SHP77 (cell line): ENCODE results near the gene TRABD.

ENCODE experiments used
- DNase-seq, 2 experiments: peaks; one replicate each; lab custom pipeline; 2025; lab: John Stamatoyannopoulos, UW

Gene TRABD

DNA sequence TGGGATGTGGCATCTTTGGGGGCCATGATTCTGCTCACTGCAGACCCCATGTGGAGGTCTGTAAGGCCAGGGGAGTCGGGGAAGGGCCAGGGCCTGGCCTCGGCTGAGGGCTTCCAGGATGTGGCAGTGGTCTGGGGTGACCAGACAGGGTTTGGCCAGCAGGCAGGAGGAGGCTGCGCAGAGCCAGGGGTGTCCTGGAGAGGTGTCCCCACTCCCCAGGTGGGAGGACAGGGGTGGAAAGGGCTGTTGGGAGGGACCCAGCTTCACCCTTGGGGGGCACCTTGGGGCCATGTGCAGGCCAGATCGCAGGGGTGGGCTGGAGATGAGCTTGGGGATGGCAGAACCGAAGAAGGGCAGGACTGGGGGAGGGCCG is 11.7 kb upstream of the TRABD start:
- DNase-seq: no peak

DNA sequence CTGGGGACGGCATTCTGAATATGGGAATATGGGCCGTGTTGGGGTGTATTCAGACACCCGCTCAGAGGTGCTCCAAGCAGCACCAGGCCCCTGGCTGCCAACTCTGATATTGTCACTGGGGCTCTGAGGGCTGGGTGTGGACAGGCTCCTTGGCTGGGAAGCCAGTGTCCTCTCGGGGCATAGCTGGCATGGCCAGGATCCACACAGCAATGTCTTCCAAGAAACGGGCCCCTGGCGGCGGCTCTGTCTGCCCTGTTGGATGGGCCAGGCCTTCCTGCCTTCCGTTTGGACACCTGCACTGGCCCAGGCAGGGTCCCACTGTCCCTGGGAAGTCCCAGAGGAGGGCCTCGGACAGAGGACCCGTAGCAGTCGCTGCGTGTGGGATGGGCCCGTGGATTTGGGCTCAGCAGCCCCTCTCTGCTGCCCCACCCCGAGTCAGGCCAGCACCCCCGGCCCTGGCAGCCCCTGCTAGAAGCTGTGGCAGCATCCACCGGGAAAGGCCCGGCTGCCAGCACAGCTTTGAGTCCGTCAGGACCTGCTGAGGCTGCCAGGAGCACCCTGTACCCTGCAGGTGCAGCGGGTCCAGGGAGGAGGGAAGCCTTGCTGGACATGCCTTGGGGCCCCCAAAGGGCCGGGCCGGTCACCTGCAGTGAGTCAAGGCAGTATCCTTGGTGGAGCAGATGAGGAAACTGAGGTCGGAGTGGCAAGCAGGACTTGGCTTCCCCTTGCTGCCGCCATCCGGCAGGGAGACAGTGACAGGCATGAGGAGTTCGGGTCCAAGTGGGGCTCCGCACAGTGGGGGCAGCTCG is 11.1 kb upstream of the TRABD start:
- DNase-seq: no peak

GRCh38 chr22:50175191-50175461 is 10.6 kb upstream of the TRABD start:
- DNase-seq: no peak

DNA sequence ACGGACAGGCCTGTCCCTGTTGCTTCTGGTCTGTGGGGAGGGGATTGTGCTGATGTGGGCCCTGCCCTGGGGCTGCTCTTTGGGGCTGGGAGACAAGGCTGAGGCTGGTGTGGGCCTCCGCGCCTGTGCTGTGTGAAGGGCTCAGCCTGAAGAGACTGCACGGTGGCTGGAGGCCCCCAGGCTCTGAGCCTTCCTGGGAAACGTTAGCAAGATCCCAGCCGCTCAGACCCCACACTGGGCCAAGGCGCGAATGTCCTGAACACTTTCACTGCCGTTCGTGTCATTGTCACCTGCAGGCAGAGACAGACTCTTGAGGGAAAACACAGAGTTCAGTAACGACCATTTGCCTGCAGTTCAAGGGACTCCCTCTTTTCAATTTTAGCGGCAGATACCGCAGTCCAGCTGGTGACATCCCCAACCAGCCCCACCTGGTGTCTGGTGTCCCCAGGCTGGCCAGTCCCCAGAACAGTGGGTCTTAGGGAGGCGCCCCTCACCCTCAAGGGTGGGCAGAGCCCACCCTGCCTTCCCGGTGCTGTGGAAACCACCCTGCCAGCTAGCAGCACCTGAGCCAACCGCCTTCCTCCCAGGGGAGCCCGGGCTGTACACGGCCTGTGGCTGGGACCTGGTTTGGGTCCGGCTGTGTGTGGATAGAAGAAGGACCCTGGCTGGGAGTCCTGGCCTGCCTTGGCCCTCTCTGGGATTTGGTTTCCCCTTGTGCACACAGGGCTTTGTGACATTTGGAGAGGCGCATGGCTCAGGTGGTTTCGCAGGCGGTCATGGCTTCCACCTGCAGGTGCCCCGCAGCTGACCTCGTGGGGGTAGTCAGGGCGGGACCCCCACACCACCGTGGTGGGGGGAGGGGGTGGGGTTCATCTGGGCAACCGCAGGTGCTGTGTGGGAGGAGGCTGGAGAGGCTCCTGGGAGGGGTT is 9.5 kb upstream of the TRABD start:
- no peak for DNase-seq

- DNase-seq: no peak
Measured at GRCh38 chr22:50176850-50177536, 8.7 kb upstream of the TRABD start.

DNA sequence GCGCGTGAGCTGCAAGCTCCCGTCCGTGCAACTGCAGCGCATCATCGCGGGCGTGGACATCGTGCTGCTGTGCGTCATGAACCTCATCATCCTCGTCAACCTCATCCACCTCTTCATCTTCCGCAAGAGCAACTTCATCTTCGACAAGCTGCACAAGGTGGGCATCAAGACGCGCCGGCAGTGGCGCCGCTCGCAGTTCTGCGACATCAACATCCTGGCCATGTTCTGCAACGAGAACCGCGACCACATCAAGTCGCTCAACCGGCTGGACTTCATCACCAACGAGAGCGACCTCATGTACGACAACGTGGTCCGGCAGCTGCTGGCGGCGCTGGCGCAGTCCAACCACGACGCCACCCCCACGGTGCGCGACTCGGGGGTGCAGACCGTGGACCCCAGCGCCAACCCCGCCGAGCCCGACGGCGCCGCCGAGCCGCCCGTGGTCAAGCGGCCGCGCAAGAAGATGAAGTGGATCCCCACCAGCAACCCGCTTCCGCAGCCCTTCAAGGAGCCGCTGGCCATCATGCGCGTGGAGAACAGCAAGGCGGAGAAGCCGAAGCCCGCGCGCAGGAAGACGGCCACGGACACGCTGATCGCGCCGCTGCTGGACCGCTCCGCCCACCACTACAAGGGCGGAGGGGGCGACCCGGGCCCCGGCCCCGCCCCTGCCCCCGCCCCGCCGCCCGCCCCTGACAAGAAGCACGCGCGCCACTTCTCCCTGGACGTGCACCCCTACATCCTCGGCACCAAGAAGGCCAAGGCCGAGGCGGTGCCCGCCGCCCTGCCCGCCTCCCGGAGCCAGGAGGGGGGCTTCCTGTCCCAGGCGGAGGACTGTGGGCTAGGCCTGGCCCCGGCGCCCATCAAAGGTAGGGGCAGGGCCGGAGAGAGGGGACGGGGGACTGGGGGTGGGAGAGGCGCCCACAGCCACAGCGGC is 7.9 kb upstream of the TRABD start:
- DNase-seq: no peak

DNA sequence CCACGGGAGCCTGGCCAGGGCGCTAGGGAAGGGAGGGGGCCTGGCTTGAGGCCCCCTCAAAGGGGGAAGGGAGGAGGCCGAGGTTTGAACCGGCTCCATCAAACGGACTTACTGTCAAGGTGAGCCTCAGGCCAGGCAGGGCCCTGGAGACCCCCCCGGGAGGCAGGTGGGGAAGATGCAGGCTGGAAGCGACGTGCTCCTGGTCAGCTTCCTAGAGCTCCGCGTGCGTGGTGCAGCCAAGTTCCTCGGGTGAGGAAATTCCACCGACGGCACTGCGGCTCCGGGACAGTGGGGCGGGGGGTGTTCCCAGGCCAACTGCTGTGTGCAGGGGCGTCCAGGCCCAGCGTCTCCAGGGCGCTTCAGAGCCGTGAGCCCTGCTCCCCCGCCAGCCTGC is 7.2 kb upstream of the TRABD start:
- DNase-seq: no peak

GRCh38 chr22:50178871-50179869 is 6.5 kb upstream of the TRABD start:
- no peak for DNase-seq

- no peak for DNase-seq
Measured at GRCh38 chr22:50179937-50180726, 5.6 kb upstream of the TRABD start.

DNA sequence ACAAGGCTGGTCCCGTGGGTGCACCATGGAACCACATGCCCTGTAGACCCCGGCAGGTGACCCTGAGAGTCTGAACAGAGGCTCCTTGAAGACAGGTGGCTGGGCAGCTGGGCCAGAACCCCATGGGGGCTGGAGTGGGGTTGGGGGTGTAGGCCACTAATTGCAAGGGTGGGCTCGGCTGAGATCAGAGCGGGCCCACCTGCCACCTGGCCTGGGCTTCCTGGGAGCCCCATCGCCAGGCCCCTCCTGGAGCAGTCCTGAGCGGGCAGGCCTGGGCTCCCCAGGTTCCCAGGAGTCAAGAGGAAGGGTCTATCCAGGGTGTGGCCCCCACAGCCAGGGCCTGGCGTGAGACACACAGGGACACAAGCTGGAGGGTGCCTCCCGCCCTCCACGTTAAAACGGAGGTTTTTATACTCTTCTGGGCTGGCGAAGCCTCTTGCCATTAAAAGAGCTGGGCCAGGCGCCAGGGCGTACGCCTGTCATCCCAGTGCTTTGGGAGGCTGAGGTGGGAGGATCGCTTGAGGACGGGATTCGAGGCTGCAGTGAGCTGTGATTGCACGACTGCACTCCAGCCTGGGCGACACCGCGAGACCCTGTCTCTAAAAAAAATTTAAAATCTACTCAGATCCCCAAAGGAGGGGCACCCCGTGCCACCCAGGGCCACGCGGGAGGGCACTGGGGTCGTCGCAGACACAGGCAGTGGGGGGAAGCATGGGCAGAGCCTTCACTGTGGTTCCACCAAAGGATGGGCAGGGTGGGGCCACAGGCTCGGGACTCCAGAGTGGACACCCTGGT is 4.8 kb upstream of the TRABD start:
- no peak for DNase-seq

DNA sequence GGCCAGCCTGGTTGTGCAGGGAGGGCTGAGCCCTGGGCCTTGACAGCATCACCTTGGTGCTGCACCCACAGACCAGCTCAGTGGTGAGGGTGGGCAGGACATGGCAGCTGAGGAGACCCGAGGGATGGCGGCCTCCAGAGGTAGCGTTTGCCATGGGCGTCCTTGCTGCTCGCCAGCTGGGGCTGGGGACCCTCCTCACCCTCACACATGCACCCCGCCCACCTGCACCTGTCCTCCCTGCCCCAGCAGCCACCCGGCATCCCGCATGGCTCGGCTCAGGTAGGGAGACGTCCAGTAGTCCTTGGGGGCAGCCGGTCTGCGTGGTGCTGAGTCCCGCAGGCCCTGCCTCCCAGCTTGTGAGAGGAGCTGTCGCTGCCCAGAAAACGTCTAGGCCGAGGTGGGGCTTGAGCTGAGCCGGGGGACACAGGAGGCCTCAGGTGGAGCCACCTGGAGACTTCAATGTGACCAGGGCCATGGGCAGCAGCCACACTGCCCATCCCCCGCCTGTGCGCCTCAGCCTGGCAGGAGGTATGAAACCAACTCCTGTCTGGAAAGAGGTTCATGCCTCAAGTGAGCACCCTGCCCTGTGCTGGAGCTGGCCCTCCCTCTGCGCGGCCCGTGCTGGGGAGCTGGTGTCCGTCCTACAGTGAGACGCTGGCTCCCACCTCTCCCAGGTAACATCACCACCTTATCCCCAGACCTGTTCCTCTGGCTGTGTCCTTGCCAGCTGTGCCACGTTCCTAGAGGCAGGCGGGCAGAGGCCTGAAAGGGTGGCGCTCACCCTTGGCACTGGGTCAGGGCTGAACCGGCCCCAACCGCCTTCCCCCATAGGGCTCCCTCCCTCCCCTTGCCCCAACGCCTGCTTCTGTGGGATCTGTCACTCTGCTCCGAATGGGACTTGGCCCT is 3.3 kb upstream of the TRABD start:
- no peak for DNase-seq

DNA sequence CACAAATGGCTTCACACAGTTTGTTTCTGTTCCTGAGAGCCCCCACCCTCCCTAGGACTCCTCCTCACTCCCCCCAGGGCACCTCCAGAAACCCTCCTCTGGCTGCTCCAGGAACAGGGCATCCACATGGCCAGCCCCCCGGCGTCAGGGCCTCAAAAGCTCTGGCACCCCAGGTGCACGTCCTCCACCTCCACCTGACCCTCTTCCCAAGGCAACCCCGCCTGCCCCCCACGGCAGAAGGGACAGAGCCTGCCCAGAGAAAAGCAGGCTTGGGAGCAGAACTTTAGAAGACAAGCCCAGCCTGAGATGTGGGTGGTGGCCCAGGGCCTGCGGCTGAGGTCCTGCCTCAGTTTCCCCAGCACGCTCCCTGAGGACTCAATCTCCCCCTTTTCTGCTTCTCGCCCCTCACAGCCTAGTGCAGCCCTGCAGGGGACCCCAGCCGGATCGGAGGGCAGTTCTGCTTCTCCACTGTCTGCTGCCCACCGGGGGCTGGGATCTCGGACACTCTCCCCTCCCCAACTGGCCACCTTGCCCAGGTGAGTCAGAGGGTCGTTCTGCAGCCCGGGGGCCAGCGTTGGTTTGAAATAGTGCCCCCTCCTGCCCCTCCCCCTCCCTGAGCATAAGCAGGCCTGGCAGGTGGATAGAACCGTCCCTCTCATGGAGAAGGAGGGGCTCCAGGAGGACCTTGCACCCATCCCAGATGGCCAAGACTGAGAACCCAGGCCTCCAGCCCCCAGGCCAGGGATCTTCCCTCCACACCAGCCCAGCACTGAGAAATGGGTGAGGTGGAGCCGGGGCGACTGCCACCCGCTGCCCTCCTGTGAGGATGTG is 2.4 kb upstream of the TRABD start:
- DNase-seq: no peak

DNA sequence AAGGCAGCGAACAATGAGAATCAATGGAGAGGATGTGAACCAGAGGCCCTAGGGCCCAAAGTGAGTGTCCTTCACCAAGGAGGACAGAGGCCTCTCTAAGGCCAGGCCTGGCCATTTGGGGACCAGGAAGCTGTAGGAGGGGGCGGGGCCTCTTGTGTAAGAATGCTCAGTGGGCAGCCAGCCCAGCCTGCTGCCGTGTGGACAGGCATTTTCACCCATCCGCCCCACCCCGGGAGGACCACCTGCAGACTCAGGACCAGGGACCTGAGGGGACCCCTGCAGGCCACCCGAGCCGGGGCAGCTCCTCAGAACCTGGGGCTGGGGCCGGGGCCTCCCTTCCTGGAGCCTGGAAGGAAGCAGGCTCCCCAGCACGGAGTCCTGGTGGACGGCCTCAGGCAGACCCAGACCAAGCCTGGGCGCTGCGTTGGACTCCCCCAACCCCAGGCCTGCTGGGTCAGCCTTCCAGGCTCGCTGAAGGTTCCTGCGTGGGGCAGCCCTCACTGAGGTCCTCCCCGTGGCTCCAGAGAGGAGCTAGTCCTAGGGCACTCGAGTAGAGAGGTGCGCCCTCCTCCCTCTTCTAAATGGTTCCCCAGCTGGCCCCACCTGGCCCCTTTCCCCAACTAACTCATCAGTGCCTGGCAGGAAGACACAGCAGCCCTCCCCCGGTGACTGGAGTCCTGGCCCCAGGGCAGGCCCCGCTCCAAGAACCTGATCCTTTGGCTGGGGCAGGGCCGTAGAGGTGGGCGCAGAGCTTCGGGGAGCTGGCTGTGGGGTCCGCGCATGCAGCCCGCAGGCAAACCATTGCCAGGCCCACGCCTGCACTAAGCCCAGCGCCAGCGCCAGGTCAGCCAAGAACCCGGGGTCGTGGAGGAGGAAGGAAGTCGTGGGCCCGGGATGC is 1.5 kb upstream of the TRABD start:
- peak in 1 of 2 experiments; percentile 25 for DNase-seq

DNA sequence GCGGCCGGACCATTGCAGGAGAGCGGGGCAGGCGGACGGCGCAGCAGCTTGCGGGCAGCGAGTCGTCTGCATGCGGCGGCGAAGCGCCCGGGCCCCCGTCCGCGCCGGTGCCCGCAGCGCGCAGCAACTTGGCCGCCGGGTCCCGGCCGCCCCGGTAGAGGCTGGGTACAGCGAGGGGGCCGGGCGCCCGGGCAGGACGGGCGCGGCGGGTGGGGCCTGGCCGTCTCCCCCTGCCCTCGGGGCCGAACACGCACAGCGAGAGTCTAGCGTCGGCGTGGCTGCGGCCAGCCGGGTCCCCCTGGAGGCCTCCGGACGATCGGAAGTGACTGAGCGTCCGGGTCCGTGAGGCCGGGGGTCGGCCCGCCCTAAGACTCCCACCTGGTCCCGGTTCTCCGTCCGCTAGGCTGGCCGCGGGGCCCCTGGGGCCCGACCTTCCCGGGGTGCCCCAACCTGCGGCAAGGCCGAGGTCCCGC is 775 bp upstream of the TRABD start:
- no peak for DNase-seq

GRCh38 chr22:50186181-50186714 is 535 bp downstream of the TRABD start:
- no peak for DNase-seq
